ENCODE results near the gene TMEM63C.
A peak's percentile ranks its signal among the peaks of the same experiment; 100 is the strongest.

The TMEM63C gene

GRCh38 chr14:77281852-77282410 lies 100.3 kb downstream of the TMEM63C start:
- no peak for DNase-seq

GRCh38 chr14:77284066-77284465 lies 102.5 kb downstream of the TMEM63C start:
- DNase-seq: no peak

GRCh38 chr14:77284466-77284865 lies 102.9 kb downstream of the TMEM63C start:
- no peak for DNase-seq

- no peak for DNase-seq
These were observed 105.0 kb downstream of the TMEM63C start for GRCh38 chr14:77286576-77286975.

GRCh38 chr14:77290705-77291104 lies 109.1 kb downstream of the TMEM63C start:
- no peak for DNase-seq

GRCh38 chr14:77296155-77296554 lies 114.6 kb downstream of the TMEM63C start:
- DNase-seq: no peak

- no peak for DNase-seq
These were observed 115.3 kb downstream of the TMEM63C start for GRCh38 chr14:77296906-77297305.

- DNase-seq: no peak
These were observed 118.2 kb downstream of the TMEM63C start for GRCh38 chr14:77299771-77300170.

GRCh38 chr14:77301103-77301502 lies 119.5 kb downstream of the TMEM63C start:
- DNase-seq: peak; percentile 75

- DNase-seq: peak; percentile 66
These were observed 121.3 kb downstream of the TMEM63C start for GRCh38 chr14:77302926-77303325.

- no peak for DNase-seq
These were observed 122.0 kb downstream of the TMEM63C start for GRCh38 chr14:77303417-77304156.

GRCh38 chr14:77305696-77306095 lies 124.1 kb downstream of the TMEM63C start:
- no peak for DNase-seq

GRCh38 chr14:77306416-77306815 lies 124.8 kb downstream of the TMEM63C start:
- no peak for DNase-seq

GRCh38 chr14:77306851-77307496 lies 125.4 kb downstream of the TMEM63C start:
- no peak for DNase-seq

Measured in activated CD8-positive, alpha-beta memory T cell treated with anti-CD3 and anti-CD28 coated beads, Interleukin-2, amount 50 U/mL, for 48 hours (primary cell).